Fibroblast of lung (primary cell): ENCODE results near the gene ZNF318. TPM values are rescaled to one million over a fixed set of nuclear protein-coding genes. Genes with fewer than 3 reads are reported as not detected.
"Not testable (repeated sequence)": the region's sequence is repeated elsewhere in the genome, so short reads cannot be mapped to it uniquely, and the experiment has no call there.

Experiments used
- DNase-seq, 2 donors: peaks; one replicate each; pipeline versions ENCODE4 v3.0.0 to v3.0.0-alpha.2; 2010; ENCODE audit warnings: low read depth in 2 of 2
- H2AFZ ChIP-seq: 2 replicates; pipeline ENCODE4 v1.5.1; 2012; ENCODE audit warnings: low read length, control low read depth, inconsistent platforms
- H3K27ac ChIP-seq: 2 replicates; pipeline ENCODE4 v1.5.1; 2011; ENCODE audit warnings: low read length, control low read depth; ENCODE audit not compliant: insufficient read depth
- H3K27me3 ChIP-seq: 2 replicates; pipeline ENCODE4 v1.5.1; 2011; ENCODE audit warnings: mild to moderate bottlenecking, low read length; ENCODE audit not compliant: control insufficient read depth, insufficient read depth
- H3K36me3 ChIP-seq: 2 replicates; pipeline ENCODE4 v1.5.1; 2011; ENCODE audit warnings: low read length; ENCODE audit not compliant: control insufficient read depth, insufficient read depth
- H3K4me1 ChIP-seq: 2 replicates; pipeline ENCODE4 v1.5.1; 2011; ENCODE audit warnings: low read length; ENCODE audit not compliant: control insufficient read depth, insufficient read depth; ENCODE audit errors: extremely low read depth
- H3K4me2 ChIP-seq: 2 replicates; pipeline ENCODE4 v1.5.1; 2011; ENCODE audit warnings: low read length, control low read depth; ENCODE audit not compliant: insufficient read depth; ENCODE audit errors: extremely low read depth
- H3K4me3 ChIP-seq, 4 experiments: fragments of 200-600 bp in 1 of 4; sonication (generic) in 1 of 4; replicated peaks in 1 of 4; 2 replicates each; pipeline ENCODE4 v1.5.1; 2011 to 2016; ENCODE audit warnings: low read length in 4 of 4, low read depth in 3 of 4, mild to moderate bottlenecking in 3 of 4, control low read depth in 2 of 4, inconsistent platforms in 1 of 4, mixed read lengths in 1 of 4; ENCODE audit not compliant: insufficient read depth in 1 of 4; ENCODE audit errors: control extremely low read depth in 1 of 4
- H3K79me2 ChIP-seq: 2 replicates; pipeline ENCODE4 v1.5.1; 2012; ENCODE audit warnings: mild to moderate bottlenecking, low read length, inconsistent platforms; ENCODE audit not compliant: control insufficient read depth, insufficient read depth
- H3K9ac ChIP-seq: 2 replicates; pipeline ENCODE4 v1.5.1; 2011; ENCODE audit warnings: mild to moderate bottlenecking, low read length, control low read depth; ENCODE audit not compliant: insufficient read depth
- H3K9me3 ChIP-seq: 2 replicates; pipeline ENCODE4 v1.5.1; 2012; ENCODE audit warnings: low read depth, low read length; ENCODE audit not compliant: control insufficient read depth, insufficient read depth
- H4K20me1 ChIP-seq: 2 replicates; pipeline ENCODE4 v1.5.1; 2011; ENCODE audit warnings: low read length; ENCODE audit not compliant: control insufficient read depth, insufficient read depth; ENCODE audit errors: extremely low read depth
- CTCF ChIP-seq, 2 donors: IDR thresholded peaks in 1 of 2; conservative IDR thresholded peaks in 1 of 2; 1 replicate in 1 of 2; 2 replicates in 1 of 2; pipeline ENCODE4 v1.5.1; 2011 to 2012; ENCODE audit warnings: low read length in 2 of 2, control low read depth in 1 of 2, inconsistent platforms in 1 of 2, low read depth in 1 of 2, mild to moderate bottlenecking in 1 of 2
- EZH2 ChIP-seq: IDR thresholded peaks from 2 replicates; pipeline ENCODE4 v1.5.1; 2012; ENCODE audit warnings: low read length, control low read depth, mild to moderate bottlenecking; ENCODE audit errors: missing control alignments
- polyA minus RNA-seq: library from RNA; depleted of rRNA, polyadenylated mRNA; stranded (reverse); fragments of >200 nt; gene quantifications from 2 replicates; pipeline ENCODE4 v1.2.3, GENCODE V29; 2011; ENCODE audit warnings: low replicate concordance
- polyA plus RNA-seq, 2 donors: library from polyadenylated mRNA; depleted of rRNA in 1 of 2; stranded (reverse) in 1 of 2; unstranded in 1 of 2; fragments of >200 nt; gene quantifications; 2 replicates each; pipeline ENCODE4 v1.2.1, GENCODE V29; 2011 to 2012; ENCODE audit warnings: missing spikeins in 1 of 2
- total RNA-seq: library from RNA; depleted of rRNA; stranded (reverse); fragments of >200 nt; gene quantifications from 2 replicates; pipeline ENCODE4 v1.2.1, GENCODE V29; 2014

The ZNF318 gene
- total RNA-seq (5.6 and 6.1 TPM in 2 replicates), polyA plus RNA-seq (8.6 and 10.0 TPM in 2 replicates), polyA minus RNA-seq (12.9 and 28.2 TPM in 2 replicates)
- polyA plus RNA-seq (2012) = 5.5 and 6.1 TPM in 2 replicates

GRCh38 chr6:43369174-43370002, at the start of gene ZNF318:
TSS of gene ZNF318 (minus strand) at chr6:43369647. CDS start at chr6:43369365, 282 bp downstream.
- peaks cover 4% of the 10 kb centered on the region for H3K4me1 ChIP-seq
- H3K79me2 ChIP-seq = peaks cover 11% of the 10 kb centered on the region
- no peaks in the 10 kb centered on the region for H4K20me1 ChIP-seq
- TF ChIP-seq EZH2 = no peak
- no peak for TF ChIP-seq CTCF (conservative IDR thresholded peaks at IDR 0.05 in 1 of 2, IDR thresholded peaks at IDR 0.05 in 1 of 2; ENCODE audit: low read depth in 1 of 2, low read length in 2 of 2)
- H3K36me3 ChIP-seq = no peaks in the 10 kb centered on the region
- peak within 1 kb of the TSS; percentile 91 for H3K4me2 ChIP-seq
- no peaks in the 10 kb centered on the region for H3K27me3 ChIP-seq
- H2AFZ ChIP-seq = peak within 1 kb of the TSS; percentile 82
- DNase-seq = peak; percentile 95 to 97
- peak within 1 kb of the TSS; percentile 69 to 86 (median 84) for H3K4me3 ChIP-seq
- H3K9me3 ChIP-seq = no peaks in the 10 kb centered on the region
- peak within 1 kb of the TSS; percentile 67 for H3K9ac ChIP-seq
- peak within 1 kb of the TSS; percentile 50 for H3K27ac ChIP-seq

- Histone ChIP-seq H4K20me1 (no peaks in the 10 kb centered on the region), H3K79me2 (no peaks in the 10 kb centered on the region), H3K9ac (no peak overlapping the region), H3K27me3 (peaks cover 12% of the 10 kb centered on the region), H3K4me2 (no peak overlapping the region), H2AFZ (no peak overlapping the region), H3K27ac (no peak overlapping the region), H3K4me1 (no peaks in the 10 kb centered on the region), H3K36me3 (no peaks in the 10 kb centered on the region), H3K9me3 (no peaks in the 10 kb centered on the region), H3K4me3 (no peak overlapping the region)
- TF ChIP-seq CTCF (conservative IDR thresholded peaks at IDR 0.05 in 1 of 2, IDR thresholded peaks at IDR 0.05 in 1 of 2; ENCODE audit: low read depth in 1 of 2, low read length in 2 of 2) = no peak
- no peak for DNase-seq
These were observed 47.5 kb upstream of the ZNF318 start for GRCh38 chr6:43416935-43417334.

GRCh38 chr6:43415275-43415674, 45.8 kb upstream of the ZNF318 start:
- not testable (repeated sequence) for H3K27ac ChIP-seq, H3K4me2 ChIP-seq, H3K36me3 ChIP-seq, H4K20me1 ChIP-seq, H3K79me2 ChIP-seq, H3K9me3 ChIP-seq, H2AFZ ChIP-seq, H3K4me3 ChIP-seq, H3K9ac ChIP-seq, DNase-seq, H3K4me1 ChIP-seq
- H3K27me3 ChIP-seq = peaks cover 12% of the 10 kb centered on the region
